ENCODE measurements around the gene PROP1.
"Not testable (repeated sequence)": the region's sequence is repeated elsewhere in the genome, so short reads cannot be mapped to it uniquely, and the experiment has no call there.

DNA sequence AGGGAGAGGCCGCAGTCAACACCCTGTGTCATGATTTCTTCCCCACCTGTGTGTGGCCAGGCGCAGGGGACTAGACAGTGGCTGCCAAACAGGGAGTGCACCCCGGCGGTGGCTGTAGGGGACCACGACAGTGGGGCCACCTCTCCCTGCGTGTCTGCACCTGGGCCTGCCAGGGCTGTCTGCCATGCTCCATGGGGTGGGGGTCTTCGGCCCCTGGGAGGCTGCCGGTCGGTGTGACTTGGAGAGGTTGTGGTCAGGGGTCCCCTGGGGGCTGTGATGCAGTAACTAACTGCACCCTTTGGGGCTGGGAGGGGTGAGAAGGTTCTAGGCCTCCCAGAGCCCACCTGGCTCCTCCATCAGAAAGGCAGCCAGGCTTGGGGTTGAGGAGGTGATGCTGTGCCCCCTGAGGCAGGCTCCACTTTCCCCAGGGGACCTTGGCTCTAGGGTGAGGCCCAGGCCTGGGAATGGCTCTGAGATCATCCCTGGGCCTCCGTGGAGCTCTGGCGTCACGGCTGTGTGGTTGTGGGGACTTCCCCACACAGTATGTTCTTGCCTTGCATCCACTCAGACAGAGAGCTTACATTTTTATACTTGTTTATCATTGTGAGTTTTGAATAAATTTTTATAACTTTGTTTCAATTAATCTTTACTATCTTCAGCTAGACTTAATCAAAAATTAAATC, 50.3 kb downstream of the PROP1 start:
- not testable (repeated sequence) for TF ChIP-seq POLR2A (IDR thresholded peaks at IDR 0.05; ENCODE audit: low read length); GATA1 (IDR thresholded peaks at IDR 0.05; ENCODE audit: low read depth, low read length)

All from erythroblast (primary cell).